ENCODE results near the gene PRDM2. TPM values are rescaled to one million over a fixed set of nuclear protein-coding genes. Genes with fewer than 3 reads are reported as not detected.
"Not testable (repeated sequence)": the region's sequence is repeated elsewhere in the genome, so short reads cannot be mapped to it uniquely, and the experiment has no call there.

The PRDM2 gene, protein sequence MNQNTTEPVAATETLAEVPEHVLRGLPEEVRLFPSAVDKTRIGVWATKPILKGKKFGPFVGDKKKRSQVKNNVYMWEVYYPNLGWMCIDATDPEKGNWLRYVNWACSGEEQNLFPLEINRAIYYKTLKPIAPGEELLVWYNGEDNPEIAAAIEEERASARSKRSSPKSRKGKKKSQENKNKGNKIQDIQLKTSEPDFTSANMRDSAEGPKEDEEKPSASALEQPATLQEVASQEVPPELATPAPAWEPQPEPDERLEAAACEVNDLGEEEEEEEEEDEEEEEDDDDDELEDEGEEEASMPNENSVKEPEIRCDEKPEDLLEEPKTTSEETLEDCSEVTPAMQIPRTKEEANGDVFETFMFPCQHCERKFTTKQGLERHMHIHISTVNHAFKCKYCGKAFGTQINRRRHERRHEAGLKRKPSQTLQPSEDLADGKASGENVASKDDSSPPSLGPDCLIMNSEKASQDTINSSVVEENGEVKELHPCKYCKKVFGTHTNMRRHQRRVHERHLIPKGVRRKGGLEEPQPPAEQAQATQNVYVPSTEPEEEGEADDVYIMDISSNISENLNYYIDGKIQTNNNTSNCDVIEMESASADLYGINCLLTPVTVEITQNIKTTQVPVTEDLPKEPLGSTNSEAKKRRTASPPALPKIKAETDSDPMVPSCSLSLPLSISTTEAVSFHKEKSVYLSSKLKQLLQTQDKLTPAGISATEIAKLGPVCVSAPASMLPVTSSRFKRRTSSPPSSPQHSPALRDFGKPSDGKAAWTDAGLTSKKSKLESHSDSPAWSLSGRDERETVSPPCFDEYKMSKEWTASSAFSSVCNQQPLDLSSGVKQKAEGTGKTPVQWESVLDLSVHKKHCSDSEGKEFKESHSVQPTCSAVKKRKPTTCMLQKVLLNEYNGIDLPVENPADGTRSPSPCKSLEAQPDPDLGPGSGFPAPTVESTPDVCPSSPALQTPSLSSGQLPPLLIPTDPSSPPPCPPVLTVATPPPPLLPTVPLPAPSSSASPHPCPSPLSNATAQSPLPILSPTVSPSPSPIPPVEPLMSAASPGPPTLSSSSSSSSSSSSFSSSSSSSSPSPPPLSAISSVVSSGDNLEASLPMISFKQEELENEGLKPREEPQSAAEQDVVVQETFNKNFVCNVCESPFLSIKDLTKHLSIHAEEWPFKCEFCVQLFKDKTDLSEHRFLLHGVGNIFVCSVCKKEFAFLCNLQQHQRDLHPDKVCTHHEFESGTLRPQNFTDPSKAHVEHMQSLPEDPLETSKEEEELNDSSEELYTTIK (N-terminal part only)
- 25.2 and 28.4 TPM in 2 replicates for total RNA-seq (2014; rRNA removed; shearing (Covaris generic))

DNA sequence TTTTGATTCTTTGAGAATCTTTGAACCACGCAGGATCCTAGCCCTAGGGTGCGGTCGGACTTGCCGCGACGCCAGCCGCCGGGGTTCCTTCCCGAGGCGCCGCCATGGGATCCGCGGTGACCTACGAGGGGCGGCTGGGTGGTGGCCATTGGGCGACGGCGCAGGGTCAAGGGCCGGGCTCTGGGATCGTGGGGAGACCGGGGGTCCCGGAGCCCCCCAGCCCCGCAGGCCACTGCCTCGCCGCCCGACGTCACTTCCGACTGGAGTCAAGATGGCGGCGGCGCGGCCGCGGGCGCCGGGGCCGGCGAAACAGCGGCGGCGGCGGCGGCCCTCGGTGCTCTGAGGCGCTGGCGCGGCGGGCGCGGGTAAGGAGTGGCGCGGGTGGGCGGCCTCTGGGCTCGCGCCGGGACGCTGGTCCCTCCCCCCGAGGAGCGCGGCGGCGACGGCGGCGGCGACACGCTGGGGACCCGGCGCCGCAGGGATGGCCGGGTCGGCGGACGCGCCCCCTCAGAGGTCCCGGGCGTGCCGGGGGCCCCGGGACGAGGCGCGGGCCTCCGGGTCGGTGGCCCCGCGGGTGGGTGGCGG lies at the start of gene PRDM2:
Gene PRDM2, plus strand, starts transcription at position 253 of the 585 bp plus-strand sequence. CDS start 15,418 bp downstream, outside the sequence.
- H3K4me1 ChIP-seq = no peaks in the 10 kb centered on the region
- H3K36me3 ChIP-seq = no peaks in the 10 kb centered on the region
- DNase-seq = no peak
- no peak within 1 kb of the TSS for H3K27ac ChIP-seq
- H3K4me3 ChIP-seq = no peak within 1 kb of the TSS
- no peaks in the 10 kb centered on the region for H3K9me3 ChIP-seq (replicated peaks)
- H3K27me3 ChIP-seq = peaks cover 19% of the 10 kb centered on the region

DNA sequence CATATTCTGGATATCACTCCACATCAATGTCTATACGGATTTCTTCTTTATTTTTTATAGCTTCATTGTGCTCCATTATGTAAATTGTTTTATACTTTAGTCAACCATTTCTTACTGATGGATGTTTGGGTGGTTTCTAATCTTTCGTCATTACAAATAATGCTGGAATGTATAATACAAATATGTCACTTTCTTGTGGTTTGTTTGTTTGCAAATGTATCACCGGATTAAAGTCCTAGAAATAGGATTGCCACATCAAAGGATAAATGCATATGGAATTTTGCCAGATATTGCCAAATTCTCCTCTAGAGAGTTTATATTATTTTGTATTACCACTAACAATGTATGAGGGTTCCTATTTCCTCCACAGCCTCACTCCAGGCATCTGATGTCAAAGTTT lies 48.7 kb upstream of the PRDM2 start:
- no peaks in the 10 kb centered on the region; the same call in 1 of the 2 replicates for H3K9me3 ChIP-seq (replicated peaks)
- H3K4me1 ChIP-seq = no peaks in the 10 kb centered on the region
- H3K4me3 ChIP-seq = no peak overlapping the region
- no peak overlapping the region for H3K27ac ChIP-seq
- no peaks in the 10 kb centered on the region for H3K36me3 ChIP-seq
- H3K27me3 ChIP-seq = no peaks in the 10 kb centered on the region
- no peak for DNase-seq

DNA sequence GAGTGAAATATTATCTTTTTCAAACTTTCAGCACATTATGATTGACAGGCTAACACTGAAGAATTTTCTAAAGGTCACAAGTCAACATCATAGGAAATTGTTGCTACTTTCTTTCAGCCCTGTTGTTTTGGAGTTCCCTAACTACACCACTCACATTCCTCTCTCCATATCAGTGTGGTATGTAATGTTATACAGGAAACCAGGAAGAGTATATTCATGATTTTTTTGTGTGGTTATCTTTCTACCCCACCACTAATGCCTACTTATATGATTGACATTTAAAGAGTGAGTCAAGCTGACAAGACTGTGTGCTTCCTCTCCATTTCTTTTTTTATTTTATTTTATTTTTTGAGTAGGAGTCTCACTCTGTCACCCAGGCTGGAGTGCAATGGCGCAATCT lies 47.8 kb upstream of the PRDM2 start:
- H3K27me3 ChIP-seq = no peaks in the 10 kb centered on the region
- no peaks in the 10 kb centered on the region; the same call in 1 of the 2 replicates for H3K9me3 ChIP-seq (replicated peaks)
- H3K27ac ChIP-seq = no peak overlapping the region
- H3K36me3 ChIP-seq = no peaks in the 10 kb centered on the region
- DNase-seq = no peak
- H3K4me3 ChIP-seq = no peak overlapping the region
- no peaks in the 10 kb centered on the region for H3K4me1 ChIP-seq

DNA sequence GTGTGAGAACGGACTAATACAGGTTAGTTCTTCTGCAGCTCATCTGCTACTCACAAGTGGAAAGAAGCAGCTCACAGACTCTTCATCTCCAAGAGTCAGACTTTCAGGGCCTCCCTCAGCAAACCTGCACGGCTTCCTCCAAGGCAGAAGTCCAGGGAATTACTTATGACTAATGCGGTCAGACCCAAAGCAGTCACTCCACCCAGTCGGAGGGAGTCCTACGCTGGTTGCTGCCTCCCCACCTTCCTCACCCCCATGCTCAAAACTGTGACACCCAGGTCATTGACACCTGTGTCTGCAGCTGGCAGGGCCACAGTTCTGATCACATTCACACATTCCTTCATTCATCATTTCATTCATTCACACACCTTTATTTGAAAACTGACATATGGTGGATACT lies 38.4 kb upstream of the PRDM2 start:
- Histone ChIP-seq H3K4me1 (no peaks in the 10 kb centered on the region), H3K36me3 (no peaks in the 10 kb centered on the region), H3K27me3 (no peaks in the 10 kb centered on the region; the same call in 1 of the 2 replicates), H3K27ac (no peak overlapping the region), H3K9me3 (replicated peaks) (no peaks in the 10 kb centered on the region), H3K4me3 (no peak overlapping the region)
- no peak for DNase-seq

DNA sequence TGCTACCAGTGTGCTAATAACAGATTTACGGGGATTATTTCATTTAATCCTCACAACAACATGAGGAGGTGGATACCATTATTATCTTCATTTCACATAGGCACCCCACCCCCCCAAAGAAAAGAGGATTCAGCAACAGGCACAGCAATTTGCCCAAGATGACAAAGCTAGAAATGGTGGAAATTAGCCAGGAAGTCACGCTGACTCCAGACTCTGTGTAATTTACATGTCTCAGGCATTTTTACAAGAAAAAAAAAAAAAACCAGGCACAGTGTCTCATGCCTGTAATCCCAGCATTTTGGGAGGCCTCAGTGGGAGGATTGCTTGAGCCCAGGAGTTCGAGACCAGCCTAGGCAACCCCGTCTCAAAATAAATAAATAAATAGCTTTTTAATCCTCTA lies 37.5 kb upstream of the PRDM2 start:
- Histone ChIP-seq H3K27ac (no peak overlapping the region), H3K4me1 (no peaks in the 10 kb centered on the region), H3K27me3 (no peaks in the 10 kb centered on the region; the same call in 1 of the 2 replicates), H3K9me3 (replicated peaks) (no peaks in the 10 kb centered on the region), H3K4me3 (no peak overlapping the region), H3K36me3 (no peaks in the 10 kb centered on the region)
- no peak for DNase-seq

DNA sequence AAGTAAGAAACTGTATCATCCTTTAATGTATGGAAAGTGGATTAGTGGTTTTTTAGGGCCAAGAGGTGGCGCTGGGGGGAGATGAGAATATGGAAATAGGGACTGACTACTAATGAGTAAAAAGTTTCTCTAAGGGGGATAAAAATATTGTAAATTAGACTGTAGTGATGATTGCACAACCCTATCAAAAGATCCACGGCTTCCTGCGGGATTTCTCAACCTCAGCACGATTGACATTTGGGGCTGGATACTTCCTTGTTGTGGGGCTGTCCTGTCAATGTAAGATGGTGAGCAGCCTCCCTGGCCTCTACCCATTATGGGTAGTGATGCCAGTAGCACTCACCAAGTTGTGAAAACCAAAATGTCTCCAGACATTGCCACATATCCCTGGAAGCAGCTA lies 36.0 kb upstream of the PRDM2 start:
- Histone ChIP-seq H3K9me3 (replicated peaks) (no peaks in the 10 kb centered on the region), H3K4me3 (no peak overlapping the region), H3K27ac (no peak overlapping the region), H3K36me3 (no peaks in the 10 kb centered on the region), H3K27me3 (no peaks in the 10 kb centered on the region; the same call in 1 of the 2 replicates), H3K4me1 (no peaks in the 10 kb centered on the region)
- DNase-seq = no peak

DNA sequence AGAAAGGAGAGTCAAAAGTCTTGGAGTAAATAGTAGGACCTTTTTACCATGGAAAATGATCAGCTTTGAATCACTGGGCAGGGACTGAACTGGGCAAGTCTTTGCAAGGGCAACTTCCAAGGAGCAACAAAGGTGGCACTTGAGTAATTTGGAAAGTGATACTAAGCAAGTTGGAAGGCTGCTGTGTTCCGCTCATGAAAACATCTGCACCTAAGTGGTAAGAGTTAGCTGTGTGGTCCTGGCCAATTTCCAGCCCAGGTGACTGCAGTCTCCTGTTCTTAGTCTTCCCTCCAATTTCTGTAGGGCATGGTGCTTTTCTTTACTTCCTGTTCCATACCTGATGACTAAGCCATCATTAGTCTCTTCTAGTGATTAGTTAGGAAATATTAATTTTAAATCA lies 35.5 kb upstream of the PRDM2 start:
- Histone ChIP-seq H3K9me3 (replicated peaks) (no peaks in the 10 kb centered on the region), H3K4me1 (no peaks in the 10 kb centered on the region), H3K36me3 (no peaks in the 10 kb centered on the region), H3K27me3 (no peaks in the 10 kb centered on the region; the same call in 1 of the 2 replicates), H3K4me3 (no peak overlapping the region), H3K27ac (no peak overlapping the region)
- no peak for DNase-seq

DNA sequence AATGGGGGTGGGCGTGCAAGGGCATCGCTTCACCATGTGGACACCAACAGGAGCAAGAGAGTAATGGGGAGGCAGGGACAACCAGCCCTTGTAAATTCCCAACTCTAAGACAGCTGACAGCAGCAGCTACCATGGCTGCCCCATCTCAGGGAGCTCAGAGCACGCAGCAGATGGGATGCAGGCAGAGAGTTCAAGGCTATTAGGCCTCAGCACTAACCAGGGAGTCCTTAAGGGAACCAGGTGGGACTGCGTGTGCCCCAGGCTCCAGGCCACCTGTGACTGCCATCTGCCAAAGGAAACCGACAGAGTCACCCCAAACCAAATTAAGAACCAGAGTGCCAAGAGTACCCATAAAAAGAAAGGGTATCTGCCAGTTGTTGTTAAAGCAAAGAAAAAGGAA lies 33.7 kb upstream of the PRDM2 start:
- H3K27me3 ChIP-seq = no peaks in the 10 kb centered on the region; the same call in 1 of the 2 replicates
- H3K9me3 ChIP-seq (replicated peaks) = no peaks in the 10 kb centered on the region
- H3K36me3 ChIP-seq = no peaks in the 10 kb centered on the region
- no peak for DNase-seq
- H3K4me1 ChIP-seq = no peaks in the 10 kb centered on the region
- no peak overlapping the region for H3K4me3 ChIP-seq
- no peak overlapping the region for H3K27ac ChIP-seq

DNA sequence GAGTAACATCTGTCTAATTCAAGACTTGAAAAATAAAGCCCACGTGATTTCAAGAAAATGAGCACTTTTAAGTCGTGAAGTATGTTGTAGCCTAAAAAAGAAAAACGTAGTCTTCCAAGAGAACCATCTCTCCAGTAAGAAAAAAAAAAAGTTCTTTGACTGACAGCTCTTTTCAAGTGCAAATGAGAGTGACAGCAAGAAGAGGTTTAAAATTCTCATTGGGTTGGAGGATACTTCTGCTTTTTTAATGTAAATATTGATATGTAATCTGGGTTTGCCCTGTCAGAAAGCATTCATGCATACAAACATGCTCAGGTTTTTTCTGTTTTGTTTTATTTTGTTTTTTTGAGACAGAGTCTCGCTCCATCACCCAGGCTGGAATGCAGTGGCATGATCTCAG lies 32.3 kb upstream of the PRDM2 start:
- Histone ChIP-seq H3K27me3 (no peaks in the 10 kb centered on the region), H3K9me3 (replicated peaks) (no peaks in the 10 kb centered on the region), H3K4me1 (no peaks in the 10 kb centered on the region), H3K4me3 (no peak overlapping the region), H3K36me3 (no peaks in the 10 kb centered on the region), H3K27ac (no peak overlapping the region)
- no peak for DNase-seq

DNA sequence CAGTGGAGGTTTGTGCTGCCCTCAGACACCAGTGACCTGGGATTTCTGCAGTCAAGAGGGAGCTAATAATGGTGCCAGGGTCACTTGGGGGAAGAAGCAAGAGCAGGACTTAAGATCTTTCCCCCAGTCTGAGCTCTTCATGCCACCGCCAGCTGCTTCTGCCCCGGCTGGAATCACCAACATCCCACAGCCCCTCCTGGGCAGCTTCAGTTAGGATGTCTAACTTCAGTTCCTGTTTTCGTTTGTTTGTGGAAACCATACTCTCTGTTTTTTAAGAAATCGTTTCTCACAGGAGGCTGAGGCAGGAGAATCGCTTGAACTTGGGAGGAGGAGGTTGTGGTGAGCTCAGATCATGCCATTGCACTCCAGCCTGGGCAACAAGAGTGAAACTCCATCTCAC lies 25.6 kb upstream of the PRDM2 start:
- Histone ChIP-seq H3K27me3 (no peaks in the 10 kb centered on the region), H3K4me3 (no peak overlapping the region), H3K4me1 (no peaks in the 10 kb centered on the region), H3K27ac (no peak overlapping the region), H3K9me3 (replicated peaks) (no peaks in the 10 kb centered on the region; the same call in 1 of the 2 replicates), H3K36me3 (no peaks in the 10 kb centered on the region)
- DNase-seq = no peak

DNA sequence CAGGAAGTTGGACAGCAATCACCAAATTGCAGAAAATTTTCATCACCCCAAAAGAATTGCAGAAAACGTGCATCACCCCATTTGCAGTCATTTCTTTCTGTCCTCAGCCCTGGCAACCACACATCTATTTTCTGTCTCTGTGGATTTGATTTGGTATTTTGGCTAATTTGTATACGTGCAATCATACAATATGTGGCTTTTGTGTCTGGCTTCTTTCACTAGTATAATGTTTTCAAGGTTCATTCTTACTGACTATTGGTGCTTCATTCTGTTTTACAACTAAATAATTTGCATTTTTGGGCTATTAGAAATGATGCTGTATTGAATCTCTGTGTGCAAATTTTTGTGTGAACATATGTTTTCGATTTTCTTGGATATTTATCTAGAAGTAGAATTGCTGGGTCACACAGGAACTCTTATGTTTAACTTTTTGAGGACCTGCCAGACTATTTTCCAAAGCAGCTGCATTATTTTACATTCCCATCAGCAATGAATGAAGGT lies 24.8 kb upstream of the PRDM2 start:
- H3K27me3 ChIP-seq = no peaks in the 10 kb centered on the region
- H3K27ac ChIP-seq = no peak overlapping the region
- H3K9me3 ChIP-seq (replicated peaks) = no peaks in the 10 kb centered on the region; the same call in 1 of the 2 replicates
- H3K4me3 ChIP-seq = no peak overlapping the region
- H3K36me3 ChIP-seq = no peaks in the 10 kb centered on the region
- DNase-seq = no peak
- no peaks in the 10 kb centered on the region for H3K4me1 ChIP-seq

DNA sequence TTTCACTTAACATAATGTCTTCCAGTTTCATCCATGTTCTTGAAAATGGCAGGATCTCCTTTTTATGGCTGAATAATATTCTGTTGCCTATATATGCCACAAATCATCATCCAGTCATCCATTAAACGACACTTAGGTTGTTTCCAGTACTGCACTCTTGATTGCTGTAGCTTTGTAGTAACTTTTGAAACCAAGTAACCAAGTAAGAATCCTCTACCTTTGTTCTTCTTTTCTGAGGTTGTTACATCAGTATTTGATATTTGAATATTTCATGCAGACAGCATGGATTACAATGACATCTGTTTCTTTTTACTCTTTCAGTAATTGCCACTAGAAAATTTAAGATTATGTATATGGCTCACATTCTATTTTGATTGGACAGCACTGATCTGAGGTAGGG lies 22.1 kb upstream of the PRDM2 start:
- H3K27me3 ChIP-seq = no peaks in the 10 kb centered on the region
- H3K9me3 ChIP-seq (replicated peaks) = no peaks in the 10 kb centered on the region; the same call in 1 of the 2 replicates
- H3K27ac ChIP-seq = no peak overlapping the region
- H3K4me1 ChIP-seq = no peaks in the 10 kb centered on the region
- no peaks in the 10 kb centered on the region for H3K36me3 ChIP-seq
- no peak overlapping the region for H3K4me3 ChIP-seq
- no peak for DNase-seq

DNA sequence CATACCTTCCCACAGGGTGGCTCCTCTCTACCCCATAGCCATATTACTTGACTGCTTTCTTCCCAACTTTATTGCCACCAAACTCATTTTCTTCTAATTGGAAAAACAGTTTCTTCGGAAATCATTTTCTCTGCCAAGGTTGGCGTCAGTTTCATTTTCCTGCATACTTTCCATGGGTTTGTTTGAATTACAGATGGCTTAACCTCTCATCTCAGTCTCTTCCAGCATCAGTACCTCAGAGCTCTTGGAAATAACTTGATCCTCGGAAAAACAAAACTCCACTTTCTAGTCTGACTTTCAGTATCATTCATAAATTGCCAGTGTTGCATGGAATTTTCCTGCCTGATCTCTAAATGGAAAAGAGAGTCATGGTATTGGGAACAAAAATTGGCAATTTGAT lies 20.3 kb upstream of the PRDM2 start:
- Histone ChIP-seq H3K27me3 (no peaks in the 10 kb centered on the region), H3K36me3 (no peaks in the 10 kb centered on the region), H3K27ac (no peak overlapping the region), H3K9me3 (replicated peaks) (no peaks in the 10 kb centered on the region; the same call in 1 of the 2 replicates), H3K4me3 (no peak overlapping the region), H3K4me1 (no peaks in the 10 kb centered on the region)
- no peak for DNase-seq

DNA sequence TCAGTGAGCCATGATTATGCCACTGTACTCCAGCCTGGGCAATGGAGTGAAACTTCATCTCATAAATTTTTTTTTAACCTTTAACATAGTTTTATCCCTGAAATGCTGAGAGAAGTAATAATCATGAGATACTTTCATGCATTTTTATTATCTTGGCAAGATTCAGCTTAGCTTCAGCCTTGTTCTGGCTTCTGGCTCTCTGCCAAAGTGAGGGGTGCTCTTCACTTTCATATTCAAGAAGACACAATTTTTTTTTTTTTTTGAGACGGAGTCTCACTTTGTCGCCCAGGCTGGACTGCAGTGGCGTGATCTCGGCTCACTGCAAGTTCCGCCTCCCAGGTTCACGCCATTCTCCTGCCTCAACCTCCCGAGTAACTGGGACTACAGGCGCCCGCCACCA lies 19.4 kb upstream of the PRDM2 start:
- H3K9me3 ChIP-seq (replicated peaks); H3K4me1 ChIP-seq; H3K4me3 ChIP-seq; H3K27ac ChIP-seq; DNase-seq; H3K36me3 ChIP-seq; H3K27me3 ChIP-seq: not testable (repeated sequence)

All from SJCRH30 (cell line).